ENCODE data around the gene SEC16A. TPM values are rescaled to one million over a fixed set of nuclear protein-coding genes. Genes with fewer than 3 reads are reported as not detected.

Gene SEC16A
- total and polyA plus RNA-seq, 4 donors, result 11.1 to 61.0 (median 58.1) TPM

DNA sequence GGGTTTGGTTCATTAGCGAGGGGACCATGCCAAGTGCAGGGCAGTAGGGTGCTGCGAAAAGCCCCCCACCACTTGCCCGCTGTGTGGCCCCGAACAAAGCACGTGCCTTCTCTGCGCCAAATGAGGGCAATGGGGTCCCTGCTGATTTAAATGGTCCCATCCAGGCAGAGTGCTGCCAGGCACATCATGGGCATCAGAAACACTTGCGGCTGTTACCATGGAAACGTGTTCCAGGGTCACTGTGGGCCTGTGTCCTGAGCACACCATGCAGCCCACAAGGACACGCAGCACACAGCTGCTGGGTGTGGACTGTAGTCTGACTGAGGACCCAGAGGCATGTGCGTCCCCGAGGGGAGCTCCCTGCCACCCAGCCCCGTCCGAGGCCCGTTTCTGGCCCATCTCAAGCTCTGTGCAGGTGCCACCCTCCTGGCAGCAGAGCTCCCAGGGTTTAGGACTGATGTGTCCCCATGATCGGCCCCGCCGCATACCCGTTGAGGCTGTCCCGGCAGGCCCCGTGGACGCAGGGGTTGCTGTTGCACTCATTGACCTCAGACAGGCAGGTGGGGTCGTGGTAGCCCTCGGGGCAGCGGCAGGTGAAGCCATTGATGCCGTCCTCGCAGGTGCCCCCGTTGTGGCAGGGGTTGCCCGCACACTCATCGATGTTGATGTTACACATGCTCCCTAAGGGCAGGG lies 31.3 kb upstream of the SEC16A start:
- no peaks in the 10 kb centered on the region for H3K27me3 ChIP-seq (ENCODE audit: control insufficient read depth in 1 of 2, insufficient read depth in 2 of 2, low read length in 1 of 2)
- no peaks in the 10 kb centered on the region for H3K4me1 ChIP-seq (ENCODE audit: control insufficient read depth in 1 of 2, insufficient read depth in 2 of 2, low read length in 2 of 2)
- ATAC-seq (ENCODE audit: low FRiP score), result no peak
- DNase-seq, result no peak
- intact Hi-C loops (cut with DNase I), result no loop called here
- no peak overlapping the region for H3K27ac ChIP-seq (ENCODE audit: low read depth in 1 of 2, low read length in 2 of 2)
- WGBS, 2 donors, result 91% methylated on average over 29 of the region's 29 CpGs
- H3K36me3 ChIP-seq (ENCODE audit: control insufficient read depth in 1 of 2, insufficient read depth in 2 of 2, low read length in 1 of 2), result peaks cover 0 to 7% of the 10 kb centered on the region in 2 donors
- H3K4me3 ChIP-seq (ENCODE audit: low read length in 2 of 2), result no peak overlapping the region
- no peaks in the 10 kb centered on the region for H3K9me3 ChIP-seq (ENCODE audit: control insufficient read depth, low read length)

DNA sequence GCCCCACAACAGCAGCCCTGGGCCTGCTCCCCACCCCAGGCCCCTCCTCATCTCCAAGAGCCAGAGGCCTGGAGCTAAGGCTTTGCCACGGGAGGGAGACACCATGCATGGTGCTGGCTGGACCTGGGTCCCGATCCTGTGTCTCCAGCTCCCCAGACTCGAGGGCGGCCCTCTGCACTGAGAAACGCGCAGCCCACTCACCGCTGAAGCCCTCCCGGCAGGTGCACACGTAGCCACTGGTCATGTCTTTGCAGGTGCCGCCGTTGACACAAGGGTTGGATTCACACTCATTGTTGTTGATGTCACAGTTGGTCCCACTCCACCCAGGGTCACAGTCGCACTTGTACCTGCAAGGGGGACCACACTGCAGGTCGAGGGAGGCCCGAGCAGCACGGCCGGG lies 30.4 kb upstream of the SEC16A start:
- 95 to 96% methylated on average over 16 of the region's 16 CpGs for WGBS, 2 donors
- intact Hi-C loops (cut with DNase I), result no loop called here
- DNase-seq (no peak), ATAC-seq (ENCODE audit: low FRiP score) (no peak)
- Histone ChIP-seq H3K27me3 (ENCODE audit: control insufficient read depth in 1 of 2, insufficient read depth in 2 of 2, low read length in 1 of 2) (no peaks in the 10 kb centered on the region), H3K9me3 (ENCODE audit: control insufficient read depth, low read length) (no peaks in the 10 kb centered on the region), H3K4me3 (ENCODE audit: low read length in 2 of 2) (no peak overlapping the region), H3K4me1 (ENCODE audit: control insufficient read depth in 1 of 2, insufficient read depth in 2 of 2, low read length in 2 of 2) (no peaks in the 10 kb centered on the region), H3K27ac (ENCODE audit: low read depth in 1 of 2, low read length in 2 of 2) (no peak overlapping the region), H3K36me3 (ENCODE audit: control insufficient read depth in 1 of 2, insufficient read depth in 2 of 2, low read length in 1 of 2) (peaks cover 0 to 8% of the 10 kb centered on the region in 2 donors)

DNA sequence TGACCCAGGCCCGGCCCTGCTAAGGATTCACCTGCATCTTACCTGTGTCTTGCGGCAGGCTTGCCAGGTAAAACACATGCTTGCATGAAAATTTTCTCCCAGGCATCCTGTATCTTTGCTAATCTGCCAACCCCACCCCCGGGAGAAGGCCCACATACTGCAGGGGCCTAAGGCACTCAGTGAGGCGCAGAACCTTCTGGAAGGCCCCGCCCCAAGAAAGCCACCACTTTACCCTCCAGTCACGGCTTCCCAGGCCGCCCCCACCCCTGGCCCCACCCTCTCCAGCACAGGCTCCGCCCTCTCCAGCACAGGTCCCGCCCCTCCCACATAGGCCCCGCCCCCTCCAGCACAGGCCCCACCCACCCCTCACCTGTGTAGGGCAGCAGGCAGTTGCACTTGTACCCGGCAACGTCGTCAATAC lies 29.8 kb upstream of the SEC16A start:
- peaks cover 0 to 6% of the 10 kb centered on the region in 2 donors for H3K36me3 ChIP-seq (ENCODE audit: control insufficient read depth in 1 of 2, insufficient read depth in 2 of 2, low read length in 1 of 2)
- intact Hi-C loops (cut with DNase I), result no loop called here
- H3K4me1 ChIP-seq (ENCODE audit: control insufficient read depth in 1 of 2, insufficient read depth in 2 of 2, low read length in 2 of 2), result no peaks in the 10 kb centered on the region
- no peak overlapping the region for H3K4me3 ChIP-seq (ENCODE audit: low read length in 2 of 2)
- no peak for ATAC-seq (ENCODE audit: low FRiP score)
- H3K27ac ChIP-seq (ENCODE audit: low read depth in 1 of 2, low read length in 2 of 2), result no peak overlapping the region
- 88 to 91% methylated on average over 13 of the region's 13 CpGs for WGBS, 2 donors
- no peaks in the 10 kb centered on the region for H3K27me3 ChIP-seq (ENCODE audit: control insufficient read depth in 1 of 2, insufficient read depth in 2 of 2, low read length in 1 of 2)
- no peak for DNase-seq
- no peaks in the 10 kb centered on the region for H3K9me3 ChIP-seq (ENCODE audit: control insufficient read depth, low read length)

DNA sequence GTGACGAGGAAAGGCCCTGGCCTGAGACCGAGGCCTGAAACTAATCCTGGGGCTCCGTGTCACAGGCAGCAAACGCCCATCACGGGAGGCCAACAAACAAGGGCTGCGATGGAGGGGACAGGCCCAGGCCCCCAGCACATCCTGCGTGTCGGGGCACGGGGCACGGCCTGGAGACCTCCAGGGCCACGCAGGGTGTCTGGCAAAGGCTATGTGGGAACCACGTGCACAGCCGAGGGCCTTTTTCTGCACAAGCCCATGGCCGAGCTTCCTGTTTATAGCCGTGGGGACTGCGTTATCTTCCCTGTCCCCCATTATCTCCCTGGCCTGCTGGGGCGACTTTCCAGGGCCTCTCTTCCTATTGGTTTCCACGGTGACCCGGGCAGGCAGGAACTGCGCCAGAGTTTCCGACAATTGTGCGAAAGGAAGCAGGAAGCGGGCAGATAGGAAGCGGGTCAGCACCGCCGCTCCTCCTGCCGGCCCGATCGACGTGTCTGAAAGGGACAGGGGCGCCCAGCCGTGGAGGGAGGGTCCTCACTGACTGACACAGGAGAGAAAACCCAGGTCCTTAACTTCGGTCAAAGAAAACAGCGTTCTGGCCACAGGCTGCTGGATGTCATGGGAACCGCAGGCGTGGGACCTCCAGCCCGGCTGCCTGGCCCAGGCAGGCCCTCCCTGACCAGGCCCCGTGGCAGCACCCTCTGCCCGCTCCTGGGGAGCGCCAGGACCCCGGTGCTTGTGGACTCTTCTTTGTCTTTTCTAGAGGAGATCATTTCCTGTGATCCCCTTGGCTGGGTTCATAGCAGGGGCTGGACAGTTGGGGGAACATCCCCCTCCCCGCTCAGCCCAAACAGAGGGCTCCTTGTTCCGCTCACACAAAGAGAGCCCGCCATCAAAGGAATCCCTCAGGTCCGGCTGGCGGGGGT lies 29.1 kb upstream of the SEC16A start:
- H3K27me3 ChIP-seq (ENCODE audit: control insufficient read depth in 1 of 2, insufficient read depth in 2 of 2, low read length in 1 of 2), result no peaks in the 10 kb centered on the region
- ATAC-seq (ENCODE audit: low FRiP score), result peak; percentile 39
- no peaks in the 10 kb centered on the region for H3K4me1 ChIP-seq (ENCODE audit: control insufficient read depth in 1 of 2, insufficient read depth in 2 of 2, low read length in 2 of 2)
- no peaks in the 10 kb centered on the region for H3K9me3 ChIP-seq (ENCODE audit: control insufficient read depth, low read length)
- no peak overlapping the region for H3K4me3 ChIP-seq (ENCODE audit: low read length in 2 of 2)
- H3K36me3 ChIP-seq (ENCODE audit: control insufficient read depth in 1 of 2, insufficient read depth in 2 of 2, low read length in 1 of 2), result peaks cover 0 to 6% of the 10 kb centered on the region in 2 donors
- no peak overlapping the region for H3K27ac ChIP-seq (ENCODE audit: low read depth in 1 of 2, low read length in 2 of 2)
- WGBS, 2 donors, result 90 to 91% methylated on average over 46 of the region's 46 CpGs
- no peak for DNase-seq
- intact Hi-C loops (cut with DNase I), result no loop called here

- no peaks in the 10 kb centered on the region for H3K27me3 ChIP-seq (ENCODE audit: control insufficient read depth in 1 of 2, insufficient read depth in 2 of 2, low read length in 1 of 2)
- no peaks in the 10 kb centered on the region for H3K4me1 ChIP-seq (ENCODE audit: control insufficient read depth in 1 of 2, insufficient read depth in 2 of 2, low read length in 2 of 2)
- no peaks in the 10 kb centered on the region for H3K9me3 ChIP-seq (ENCODE audit: control insufficient read depth, low read length)
- DNase-seq (no peak), ATAC-seq (ENCODE audit: low FRiP score) (no peak)
- no peak overlapping the region for H3K27ac ChIP-seq (ENCODE audit: low read depth in 1 of 2, low read length in 2 of 2)
- WGBS, 2 donors, result 90 to 93% methylated on average over 28 of the region's 28 CpGs
- H3K4me3 ChIP-seq (ENCODE audit: low read length in 2 of 2), result no peak overlapping the region
- intact Hi-C loops (cut with DNase I), result no loop called here
- H3K36me3 ChIP-seq (ENCODE audit: control insufficient read depth in 1 of 2, insufficient read depth in 2 of 2, low read length in 1 of 2), result peaks cover 0 to 6% of the 10 kb centered on the region in 2 donors
Measured at GRCh38 chr9:136511144-136511669, 28.4 kb upstream of the SEC16A start.

- intact Hi-C loops (cut with DNase I), result no loop called here
- Histone ChIP-seq H3K9me3 (ENCODE audit: control insufficient read depth, low read length) (no peaks in the 10 kb centered on the region), H3K36me3 (ENCODE audit: control insufficient read depth in 1 of 2, insufficient read depth in 2 of 2, low read length in 1 of 2) (peaks cover 0 to 6% of the 10 kb centered on the region in 2 donors), H3K4me1 (ENCODE audit: control insufficient read depth in 1 of 2, insufficient read depth in 2 of 2, low read length in 2 of 2) (no peaks in the 10 kb centered on the region), H3K27ac (ENCODE audit: low read depth in 1 of 2, low read length in 2 of 2) (no peak overlapping the region), H3K27me3 (ENCODE audit: control insufficient read depth in 1 of 2, insufficient read depth in 2 of 2, low read length in 1 of 2) (no peaks in the 10 kb centered on the region), H3K4me3 (ENCODE audit: low read length in 2 of 2) (no peak overlapping the region)
- ATAC-seq (ENCODE audit: low FRiP score) (no peak), DNase-seq (no peak)
- WGBS, 2 donors, result 94% methylated on average over 26 of the region's 26 CpGs
Measured at GRCh38 chr9:136510561-136510960, 27.7 kb upstream of the SEC16A start.

DNA sequence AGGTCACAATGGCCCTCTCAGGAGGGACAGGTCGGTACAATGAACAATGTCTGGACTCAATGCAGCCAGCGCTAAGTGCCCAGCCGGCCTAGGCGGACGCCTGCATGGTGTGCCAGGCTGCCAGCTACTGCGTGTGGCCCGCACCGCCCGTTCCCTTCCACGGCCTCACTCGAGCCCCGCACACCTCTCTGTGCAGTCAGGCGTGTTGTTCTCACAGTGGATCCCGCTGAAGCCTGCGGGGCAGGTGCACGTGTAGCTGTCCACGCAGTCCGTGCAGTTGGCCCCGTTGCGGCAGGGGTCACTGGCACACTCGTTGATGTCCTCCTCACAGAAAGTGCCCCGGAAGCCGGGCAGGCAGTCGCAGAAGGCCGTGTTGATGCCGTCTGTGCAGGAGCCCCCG lies 26.7 kb upstream of the SEC16A start:
- DNase-seq (no peak), ATAC-seq (ENCODE audit: low FRiP score) (no peak)
- no peak overlapping the region for H3K27ac ChIP-seq (ENCODE audit: low read depth in 1 of 2, low read length in 2 of 2)
- no peaks in the 10 kb centered on the region for H3K9me3 ChIP-seq (ENCODE audit: control insufficient read depth, low read length)
- intact Hi-C loops (cut with DNase I), result no loop called here
- H3K36me3 ChIP-seq (ENCODE audit: control insufficient read depth in 1 of 2, insufficient read depth in 2 of 2, low read length in 1 of 2), result peaks cover 0 to 8% of the 10 kb centered on the region in 2 donors
- H3K4me1 ChIP-seq (ENCODE audit: control insufficient read depth in 1 of 2, insufficient read depth in 2 of 2, low read length in 2 of 2), result no peaks in the 10 kb centered on the region
- H3K27me3 ChIP-seq (ENCODE audit: control insufficient read depth in 1 of 2, insufficient read depth in 2 of 2, low read length in 1 of 2), result no peaks in the 10 kb centered on the region
- 91 to 92% methylated on average over 27 of the region's 27 CpGs for WGBS, 2 donors
- H3K4me3 ChIP-seq (ENCODE audit: low read length in 2 of 2), result no peak overlapping the region

DNA sequence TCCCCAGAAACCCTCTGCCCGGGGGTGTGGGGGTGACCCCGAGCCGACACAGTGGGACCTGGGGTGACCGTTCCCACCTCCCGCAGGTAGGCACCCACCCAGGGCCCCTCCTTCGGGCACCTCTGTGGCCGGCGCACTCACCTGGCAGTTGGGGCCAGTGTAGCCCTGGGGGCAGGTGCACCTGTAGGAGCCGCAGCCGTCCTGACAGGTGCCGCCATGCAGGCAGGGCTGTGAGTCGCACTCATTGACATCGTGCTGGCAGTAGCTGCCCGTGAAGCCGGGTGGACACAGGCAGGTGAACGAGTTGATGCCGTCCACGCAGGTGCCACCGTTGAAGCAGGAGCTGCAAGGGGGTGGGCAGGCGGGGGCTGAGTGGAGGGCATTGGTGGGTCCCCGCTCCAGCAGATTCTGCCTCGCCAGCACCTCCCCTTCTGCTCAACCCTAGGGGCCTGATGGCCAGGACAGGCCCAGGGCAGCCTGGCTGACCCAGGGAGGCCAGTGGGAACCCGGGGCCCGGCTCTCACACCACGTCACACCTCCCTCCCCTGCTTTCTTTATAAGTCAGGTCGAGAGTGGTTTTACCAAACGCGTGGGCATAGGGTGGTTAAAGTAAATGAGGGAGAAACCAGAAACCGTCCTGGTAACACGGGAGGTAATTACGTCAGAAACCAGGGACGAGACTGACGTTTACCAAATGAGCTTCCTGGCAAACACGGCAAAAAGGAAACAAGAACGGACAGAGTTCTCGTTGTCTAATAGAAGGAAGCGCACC lies 26.1 kb upstream of the SEC16A start:
- ATAC-seq (ENCODE audit: low FRiP score) (no peak), DNase-seq (no peak)
- Histone ChIP-seq H3K4me1 (ENCODE audit: control insufficient read depth in 1 of 2, insufficient read depth in 2 of 2, low read length in 2 of 2) (no peaks in the 10 kb centered on the region), H3K27me3 (ENCODE audit: control insufficient read depth in 1 of 2, insufficient read depth in 2 of 2, low read length in 1 of 2) (no peaks in the 10 kb centered on the region), H3K27ac (ENCODE audit: low read depth in 1 of 2, low read length in 2 of 2) (no peak overlapping the region), H3K36me3 (ENCODE audit: control insufficient read depth in 1 of 2, insufficient read depth in 2 of 2, low read length in 1 of 2) (peaks cover 0 to 8% of the 10 kb centered on the region in 2 donors), H3K9me3 (ENCODE audit: control insufficient read depth, low read length) (no peaks in the 10 kb centered on the region), H3K4me3 (ENCODE audit: low read length in 2 of 2) (no peak overlapping the region)
- WGBS, 2 donors, result 90 to 91% methylated on average over 37 of the region's 37 CpGs
- intact Hi-C loops (cut with DNase I), result no loop called here
